ENCODE measurements around the gene NHLRC2.

The NHLRC2 gene

DNA sequence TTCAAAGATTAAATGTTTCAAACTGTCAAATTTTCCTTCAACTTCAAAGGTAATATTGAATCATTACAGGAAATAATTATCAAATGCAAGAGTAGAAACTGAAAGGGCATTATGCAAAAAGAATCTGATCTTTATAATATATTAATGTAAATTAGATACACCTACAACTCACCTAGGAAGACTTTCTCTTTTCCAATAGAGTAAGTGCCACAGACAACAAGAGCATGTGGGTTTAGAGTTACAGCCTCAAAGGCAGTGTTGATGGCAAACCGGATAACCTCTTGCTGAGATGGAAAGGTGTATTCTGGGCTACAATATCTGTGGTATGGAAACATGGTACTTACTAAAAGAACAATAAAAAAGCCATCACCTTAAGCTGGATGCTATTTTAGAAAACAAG lies 12.3 kb upstream of the NHLRC2 start:
- no CpG with 5 or more reads among the region's 1 CpG for WGBS, 2 donors (ENCODE audit: extremely low coverage in 2 of 2, insufficient read length in 2 of 2, insufficient replicate concordance in 1 of 2)
- Histone ChIP-seq H3K4me3 (ENCODE audit: low read length in 2 of 2) (no peak overlapping the region), H2BK120ac (ENCODE audit: low read depth, low read length) (no peak overlapping the region)

DNA sequence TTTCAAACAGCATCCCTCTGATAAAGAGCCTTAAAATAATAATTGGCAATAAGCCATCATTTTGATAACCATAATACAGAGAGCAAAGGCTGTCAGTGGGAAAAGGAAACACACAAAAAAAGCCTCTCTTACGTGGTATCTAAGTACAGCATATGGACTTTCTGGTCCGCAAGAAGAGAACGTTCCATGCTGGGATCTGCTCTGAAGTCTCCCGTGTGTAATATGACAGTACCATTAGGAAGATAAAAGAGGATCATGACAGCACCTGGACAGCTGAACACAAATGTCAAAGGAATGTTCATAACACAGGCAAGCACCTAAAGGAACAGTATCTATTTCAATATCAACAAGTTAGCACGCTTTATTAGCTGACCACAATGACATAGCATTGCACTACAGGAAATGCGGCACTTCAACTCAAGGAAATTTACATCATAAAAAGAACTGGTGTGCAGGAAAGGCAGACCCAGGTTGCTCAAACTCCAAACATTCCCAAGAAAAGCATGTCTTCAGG lies 10.4 kb upstream of the NHLRC2 start:
- Histone ChIP-seq H2BK12ac (ENCODE audit: low read length) (no peak overlapping the region), H3K27me3 (ENCODE audit: control insufficient read depth in 3 of 3, insufficient read depth in 3 of 3, low read depth in 1 of 3, low read length in 3 of 3) (no peaks in the 10 kb centered on the region), H3K4ac (ENCODE audit: low read length) (no peak overlapping the region), H3K36me3 (replicated peaks in 1 of 2; ENCODE audit: control insufficient read depth in 2 of 2, insufficient read depth in 2 of 2, low read length in 2 of 2) (peaks cover 6 to 89% of the 10 kb centered on the region in 2 donors), H3K9ac (ENCODE audit: low read depth, low read length, poor library complexity) (no peak overlapping the region), H3K9me3 (replicated peaks in 1 of 2; ENCODE audit: control insufficient read depth in 2 of 2, insufficient read depth in 1 of 2, low read depth in 1 of 2, low read length in 2 of 2) (no peaks in the 10 kb centered on the region), H3K79me1 (ENCODE audit: low read depth, low read length) (no peaks in the 10 kb centered on the region), H3K27ac (replicated peaks; ENCODE audit: low read length) (no peak overlapping the region), H2AK5ac (ENCODE audit: low read depth, low read length) (no peak overlapping the region), H3K14ac (ENCODE audit: low read length) (no peak overlapping the region), H3K4me1 (ENCODE audit: control insufficient read depth in 2 of 2, insufficient read depth in 1 of 2, low read depth in 1 of 2, low read length in 2 of 2) (peaks cover 0 to 4% of the 10 kb centered on the region in 2 donors), H3K18ac (ENCODE audit: low read length) (no peak overlapping the region), H2AFZ (ENCODE audit: low read length) (no peak overlapping the region), H4K8ac (ENCODE audit: low read depth, low read length) (no peak overlapping the region), H3K4me2 (ENCODE audit: insufficient read depth, low read length, poor library complexity, severe bottlenecking) (no peak overlapping the region), H2BK5ac (ENCODE audit: low read length) (no peak overlapping the region), H3K4me3 (ENCODE audit: low read length in 2 of 2) (no peak overlapping the region), H2BK120ac (ENCODE audit: low read depth, low read length) (no peak overlapping the region), H2BK15ac (ENCODE audit: low read length) (no peak overlapping the region), H3K23ac (ENCODE audit: low read depth, low read length, poor library complexity) (no peak overlapping the region), H4K91ac (ENCODE audit: low read depth, low read length, poor library complexity) (no peak overlapping the region)
- WGBS, 2 donors (ENCODE audit: extremely low coverage in 2 of 2, insufficient read length in 2 of 2, insufficient replicate concordance in 1 of 2) = no CpG with 5 or more reads among the region's 6 CpGs
- no peak for DNase-seq (ENCODE audit: low spot score)

More for the DNA sequence above, 12.3 kb upstream of the NHLRC2 start:
- Histone ChIP-seq H3K4me2 (ENCODE audit: insufficient read depth, low read length, poor library complexity, severe bottlenecking) (no peak overlapping the region), H2AFZ (ENCODE audit: low read length) (no peak overlapping the region), H2BK5ac (ENCODE audit: low read length) (no peak overlapping the region), H3K18ac (ENCODE audit: low read length) (no peak overlapping the region), H4K91ac (ENCODE audit: low read depth, low read length, poor library complexity) (no peak overlapping the region), H2AK5ac (ENCODE audit: low read depth, low read length) (no peak overlapping the region), H3K14ac (ENCODE audit: low read length) (no peak overlapping the region), H3K36me3 (replicated peaks in 1 of 2; ENCODE audit: control insufficient read depth in 2 of 2, insufficient read depth in 2 of 2, low read length in 2 of 2) (peaks cover 6 to 91% of the 10 kb centered on the region in 2 donors), H3K4ac (ENCODE audit: low read length) (no peak overlapping the region), H3K27me3 (ENCODE audit: control insufficient read depth in 3 of 3, insufficient read depth in 3 of 3, low read depth in 1 of 3, low read length in 3 of 3) (no peaks in the 10 kb centered on the region), H4K8ac (ENCODE audit: low read depth, low read length) (no peak overlapping the region), H3K27ac (replicated peaks; ENCODE audit: low read length) (no peak overlapping the region), H3K79me1 (ENCODE audit: low read depth, low read length) (no peaks in the 10 kb centered on the region), H3K9ac (ENCODE audit: low read depth, low read length, poor library complexity) (no peak overlapping the region), H3K9me3 (replicated peaks in 1 of 2; ENCODE audit: control insufficient read depth in 2 of 2, insufficient read depth in 1 of 2, low read depth in 1 of 2, low read length in 2 of 2) (no peaks in the 10 kb centered on the region), H2BK12ac (ENCODE audit: low read length) (no peak overlapping the region), H3K23ac (ENCODE audit: low read depth, low read length, poor library complexity) (no peak overlapping the region), H2BK15ac (ENCODE audit: low read length) (no peak overlapping the region), H3K4me1 (ENCODE audit: control insufficient read depth in 2 of 2, insufficient read depth in 1 of 2, low read depth in 1 of 2, low read length in 2 of 2) (peaks cover 0 to 4% of the 10 kb centered on the region in 2 donors)
- no peak for DNase-seq (ENCODE audit: low spot score)

DNA sequence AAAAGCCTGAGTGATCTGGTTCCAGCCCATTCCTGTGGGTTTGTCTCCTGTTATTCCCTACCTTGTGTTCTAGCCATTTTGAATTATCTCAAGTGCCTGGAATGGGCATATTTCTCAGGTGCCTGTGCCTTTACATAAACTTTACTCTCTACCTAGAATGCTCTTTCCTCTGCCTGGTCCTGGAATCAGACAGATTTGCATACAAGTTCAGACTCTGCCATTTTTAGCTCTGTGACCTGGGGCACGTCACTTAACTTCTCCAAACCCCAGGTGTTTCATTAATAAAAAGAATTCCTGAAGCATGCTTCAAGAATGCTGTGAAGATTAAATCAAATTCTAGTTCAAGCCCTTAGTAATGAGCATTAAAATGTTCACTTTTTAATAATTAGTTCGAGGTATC lies 8.4 kb upstream of the NHLRC2 start:
- Histone ChIP-seq H2BK15ac (ENCODE audit: low read length) (no peak overlapping the region), H3K36me3 (replicated peaks in 1 of 2; ENCODE audit: control insufficient read depth in 2 of 2, insufficient read depth in 2 of 2, low read length in 2 of 2) (peaks cover 5 to 90% of the 10 kb centered on the region in 2 donors), H2BK12ac (ENCODE audit: low read length) (no peak overlapping the region), H2BK120ac (ENCODE audit: low read depth, low read length) (no peak overlapping the region), H3K4me2 (ENCODE audit: insufficient read depth, low read length, poor library complexity, severe bottlenecking) (no peak overlapping the region), H3K14ac (ENCODE audit: low read length) (no peak overlapping the region), H3K27ac (replicated peaks; ENCODE audit: low read length) (no peak overlapping the region), H2AFZ (ENCODE audit: low read length) (no peak overlapping the region), H3K9ac (ENCODE audit: low read depth, low read length, poor library complexity) (no peak overlapping the region), H4K8ac (ENCODE audit: low read depth, low read length) (no peak overlapping the region), H3K18ac (ENCODE audit: low read length) (no peak overlapping the region), H3K27me3 (ENCODE audit: control insufficient read depth in 3 of 3, insufficient read depth in 3 of 3, low read depth in 1 of 3, low read length in 3 of 3) (no peaks in the 10 kb centered on the region), H2AK5ac (ENCODE audit: low read depth, low read length) (no peak overlapping the region), H3K23ac (ENCODE audit: low read depth, low read length, poor library complexity) (no peak overlapping the region), H3K79me1 (ENCODE audit: low read depth, low read length) (no peaks in the 10 kb centered on the region), H3K9me3 (replicated peaks in 1 of 2; ENCODE audit: control insufficient read depth in 2 of 2, insufficient read depth in 1 of 2, low read depth in 1 of 2, low read length in 2 of 2) (no peaks in the 10 kb centered on the region), H3K4me1 (ENCODE audit: control insufficient read depth in 2 of 2, insufficient read depth in 1 of 2, low read depth in 1 of 2, low read length in 2 of 2) (peaks cover 0 to 4% of the 10 kb centered on the region in 2 donors), H3K4ac (ENCODE audit: low read length) (no peak overlapping the region), H4K91ac (ENCODE audit: low read depth, low read length, poor library complexity) (no peak overlapping the region), H2BK5ac (ENCODE audit: low read length) (no peak overlapping the region), H3K4me3 (ENCODE audit: low read length in 2 of 2) (no peak overlapping the region)
- WGBS, 2 donors (ENCODE audit: extremely low coverage in 2 of 2, insufficient read length in 2 of 2, insufficient replicate concordance in 1 of 2) = no CpG with 5 or more reads among the region's 2 CpGs
- no peak for DNase-seq (ENCODE audit: low spot score)

DNA sequence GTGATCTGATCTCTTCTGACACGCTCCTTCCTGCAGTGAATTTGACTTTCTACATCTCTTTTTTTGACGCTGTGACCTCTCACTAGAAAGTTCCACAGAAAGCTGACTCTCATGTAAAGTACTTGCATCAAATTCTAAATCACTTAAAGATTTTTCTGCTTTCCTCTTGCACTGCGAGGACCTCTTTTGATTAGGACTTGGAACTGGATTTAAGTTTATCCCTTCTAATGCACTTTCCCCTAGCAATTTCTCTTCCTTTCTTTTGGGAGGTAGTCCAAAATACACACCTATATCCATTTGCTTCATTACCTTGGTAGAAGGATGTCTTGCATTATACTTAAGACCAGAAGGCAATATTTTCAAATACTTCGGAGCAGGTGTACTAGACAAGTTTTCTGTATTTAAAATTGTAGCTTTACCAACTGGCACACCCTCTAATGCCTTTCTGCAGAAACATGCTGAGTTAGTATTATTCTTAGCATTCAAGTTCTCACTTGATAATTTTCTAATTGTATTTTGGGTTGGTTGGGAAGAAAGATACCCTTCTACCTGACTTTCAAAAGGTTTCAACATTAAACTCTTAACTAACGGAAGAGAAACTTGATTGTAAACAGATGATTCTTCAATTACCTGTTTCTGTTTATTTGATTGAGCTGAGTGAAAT lies 5.2 kb upstream of the NHLRC2 start:
- Histone ChIP-seq H2BK12ac (ENCODE audit: low read length) (no peak overlapping the region), H3K36me3 (replicated peaks in 1 of 2; ENCODE audit: control insufficient read depth in 2 of 2, insufficient read depth in 2 of 2, low read length in 2 of 2) (peaks cover 5 to 67% of the 10 kb centered on the region in 2 donors), H4K91ac (ENCODE audit: low read depth, low read length, poor library complexity) (no peak overlapping the region), H3K27me3 (ENCODE audit: control insufficient read depth in 3 of 3, insufficient read depth in 3 of 3, low read depth in 1 of 3, low read length in 3 of 3) (no peaks in the 10 kb centered on the region), H3K9me3 (replicated peaks in 1 of 2; ENCODE audit: control insufficient read depth in 2 of 2, insufficient read depth in 1 of 2, low read depth in 1 of 2, low read length in 2 of 2) (no peaks in the 10 kb centered on the region), H2BK15ac (ENCODE audit: low read length) (no peak overlapping the region), H2BK5ac (ENCODE audit: low read length) (no peak overlapping the region), H2AK5ac (ENCODE audit: low read depth, low read length) (no peak overlapping the region), H3K4me1 (ENCODE audit: control insufficient read depth in 2 of 2, insufficient read depth in 1 of 2, low read depth in 1 of 2, low read length in 2 of 2) (peaks cover 6 to 9% of the 10 kb centered on the region in 2 donors), H3K4me2 (ENCODE audit: insufficient read depth, low read length, poor library complexity, severe bottlenecking) (no peak overlapping the region), H3K4me3 (ENCODE audit: low read length in 2 of 2) (no peak overlapping the region), H3K27ac (replicated peaks; ENCODE audit: low read length) (no peak overlapping the region), H3K14ac (ENCODE audit: low read length) (no peak overlapping the region), H3K4ac (ENCODE audit: low read length) (no peak overlapping the region), H3K23ac (ENCODE audit: low read depth, low read length, poor library complexity) (no peak overlapping the region), H2AFZ (ENCODE audit: low read length) (no peak overlapping the region), H3K18ac (ENCODE audit: low read length) (no peak overlapping the region), H3K9ac (ENCODE audit: low read depth, low read length, poor library complexity) (no peak overlapping the region), H2BK120ac (ENCODE audit: low read depth, low read length) (no peak overlapping the region), H4K8ac (ENCODE audit: low read depth, low read length) (no peak overlapping the region), H3K79me1 (ENCODE audit: low read depth, low read length) (no peaks in the 10 kb centered on the region)
- no peak for DNase-seq (ENCODE audit: low spot score)
- no CpG with 5 or more reads among the region's 5 CpGs for WGBS, 2 donors (ENCODE audit: extremely low coverage in 2 of 2, insufficient read length in 2 of 2, insufficient replicate concordance in 1 of 2)
